NCI-H187 (cell line): ENCODE data around the gene TMEM240.
"Not testable (repeated sequence)": the region's sequence is repeated elsewhere in the genome, so short reads cannot be mapped to it uniquely, and the experiment has no call there.

ENCODE experiments used
- DNase-seq, 2 experiments: peaks; one replicate each; lab custom pipeline; 2025; lab: John Stamatoyannopoulos, UW

The TMEM240 gene

GRCh38 chr1:1557688-1558087 lies 17.3 kb upstream of the TMEM240 start:
- DNase-seq, result not testable (repeated sequence)

- not testable (repeated sequence) for DNase-seq
Measured at GRCh38 chr1:1556961-1557360, 16.5 kb upstream of the TMEM240 start.

- DNase-seq, result no peak
Measured at GRCh38 chr1:1556505-1556904, 16.1 kb upstream of the TMEM240 start.

- no peak for DNase-seq
Measured at GRCh38 chr1:1554926-1555915, 14.8 kb upstream of the TMEM240 start.

- DNase-seq, result no peak
Measured at GRCh38 chr1:1554550-1554925, 14.1 kb upstream of the TMEM240 start.

- DNase-seq, result no peak
Measured at GRCh38 chr1:1553821-1554494, 13.5 kb upstream of the TMEM240 start.

GRCh38 chr1:1552263-1552639 lies 11.8 kb upstream of the TMEM240 start:
- DNase-seq, result no peak

GRCh38 chr1:1551524-1552262 lies 11.3 kb upstream of the TMEM240 start:
- no peak for DNase-seq

GRCh38 chr1:1550591-1551432 lies 10.4 kb upstream of the TMEM240 start:
- DNase-seq, result no peak

GRCh38 chr1:1550087-1550486 lies 9.7 kb upstream of the TMEM240 start:
- no peak for DNase-seq

- no peak for DNase-seq
Measured at GRCh38 chr1:1548591-1548990, 8.2 kb upstream of the TMEM240 start.

GRCh38 chr1:1547476-1547875 lies 7.1 kb upstream of the TMEM240 start:
- no peak for DNase-seq

- no peak for DNase-seq
Measured at GRCh38 chr1:1547011-1547410, 6.6 kb upstream of the TMEM240 start.

GRCh38 chr1:1545946-1546737 lies 5.7 kb upstream of the TMEM240 start:
- no peak for DNase-seq

- DNase-seq, result no peak
Measured at GRCh38 chr1:1544544-1544943, 4.1 kb upstream of the TMEM240 start.

GRCh38 chr1:1543706-1544099 lies 3.3 kb upstream of the TMEM240 start:
- DNase-seq, result no peak

GRCh38 chr1:1542766-1543705 lies 2.6 kb upstream of the TMEM240 start:
- no peak for DNase-seq

GRCh38 chr1:1541956-1542765 lies 1.7 kb upstream of the TMEM240 start:
- DNase-seq, result no peak
